HAP-1 (cell line): ENCODE data around the gene FOXO4.

Source experiments
- DNase-seq, 2 experiments: peaks; one replicate each; pipeline ENCODE4 v3.0.0-alpha.2; 2016 to 2020; ENCODE audit warnings: low spot score in 2 of 2
- H3K27me3 ChIP-seq: fragments of 250-450 bp; sonication (Bioruptor Pico); 2 replicates; pipeline ENCODE4 v1.5.1; 2020; ENCODE audit warnings: low read depth, mild to moderate bottlenecking, moderate library complexity
- H3K36me3 ChIP-seq: fragments of 250-450 bp; sonication (Bioruptor Pico); replicated peaks from 2 replicates; pipeline ENCODE4 v1.5.1; 2020; ENCODE audit warnings: mild to moderate bottlenecking
- H3K4me1 ChIP-seq: fragments of 250-450 bp; sonication (Bioruptor Pico); 2 replicates; pipeline ENCODE4 v1.5.1; 2020; ENCODE audit warnings: mild to moderate bottlenecking
- H3K4me3 ChIP-seq: fragments of 250-450 bp; sonication (Bioruptor Pico); 2 replicates; pipeline ENCODE4 v1.5.1; 2020; ENCODE audit warnings: mild to moderate bottlenecking, moderate library complexity
- H3K9me3 ChIP-seq: fragments of 250-450 bp; sonication (Bioruptor Pico); 2 replicates; pipeline ENCODE4 v1.5.1; 2020; ENCODE audit warnings: mild to moderate bottlenecking, moderate library complexity
- in situ Hi-C: fragments of 300-500 bp; cut with MboI; formaldehyde crosslinking; loops from 3 replicates; pipeline ENCODE4 v1.14.3; 2020; ENCODE audit warnings: low sequenced_read_pairs, inconsistent platforms, mixed read lengths

Gene FOXO4

GRCh38 chrX:71106427-71106826, 10.8 kb downstream of the FOXO4 start, which contains the start of gene CXorf65:
Gene CXorf65, minus strand, starts transcription at chrX:71106740. Its CDS starts 184 bp downstream, at chrX:71106556.
- Histone ChIP-seq H3K36me3 (no peaks in the 10 kb centered on the region), H3K4me3 (no peak within 1 kb of the TSS), H3K9me3 (no peaks in the 10 kb centered on the region), H3K4me1 (peaks cover 11% of the 10 kb centered on the region), H3K27me3 (no peaks in the 10 kb centered on the region)
- in situ Hi-C loops: no loop called here
- no peak for DNase-seq

GRCh38 chrX:71107245-71107644, 11.6 kb downstream of the FOXO4 start:
- no peaks in the 10 kb centered on the region for H3K27me3 ChIP-seq
- in situ Hi-C loops: no loop called here
- H3K9me3 ChIP-seq: no peaks in the 10 kb centered on the region
- no peaks in the 10 kb centered on the region for H3K36me3 ChIP-seq
- peaks cover 11% of the 10 kb centered on the region for H3K4me1 ChIP-seq
- no peak overlapping the region for H3K4me3 ChIP-seq
- no peak for DNase-seq

GRCh38 chrX:71107762-71108360, 12.2 kb downstream of the FOXO4 start:
- in situ Hi-C loops: no loop called here
- DNase-seq: no peak
- Histone ChIP-seq H3K36me3 (no peaks in the 10 kb centered on the region), H3K4me3 (no peak overlapping the region), H3K9me3 (no peaks in the 10 kb centered on the region), H3K27me3 (no peaks in the 10 kb centered on the region), H3K4me1 (peaks cover 11% of the 10 kb centered on the region)

- in situ Hi-C loops: no loop called here
- H3K4me3 ChIP-seq: no peak overlapping the region
- H3K27me3 ChIP-seq: no peaks in the 10 kb centered on the region
Observed at GRCh38 chrX:71109051-71109450, 13.4 kb downstream of the FOXO4 start.

GRCh38 chrX:71111141-71111843, 15.6 kb downstream of the FOXO4 start, which contains the start of gene IL2RG:
Gene IL2RG, minus strand, starts transcription at chrX:71111577. Its CDS starts 38 bp downstream, at chrX:71111539.
- Histone ChIP-seq H3K4me1 (no peaks in the 10 kb centered on the region), H3K27me3 (no peaks in the 10 kb centered on the region), H3K36me3 (no peaks in the 10 kb centered on the region), H3K4me3 (no peak within 1 kb of the TSS), H3K9me3 (no peaks in the 10 kb centered on the region)
- no peak for DNase-seq
- in situ Hi-C loops: no loop called here

More at GRCh38 chrX:71109051-71109450, 13.4 kb downstream of the FOXO4 start:
- Histone ChIP-seq H3K9me3 (no peaks in the 10 kb centered on the region), H3K4me1 (peaks cover 3% of the 10 kb centered on the region), H3K36me3 (no peaks in the 10 kb centered on the region)
- no peak for DNase-seq

- no peak for DNase-seq
- H3K9me3 ChIP-seq: no peaks in the 10 kb centered on the region
- no peaks in the 10 kb centered on the region for H3K36me3 ChIP-seq
- in situ Hi-C loops: no loop called here
- H3K4me3 ChIP-seq: no peak overlapping the region
- peaks cover under 1% of the 10 kb centered on the region for H3K4me1 ChIP-seq
- no peaks in the 10 kb centered on the region for H3K27me3 ChIP-seq
Observed at GRCh38 chrX:71111921-71112431, 16.3 kb downstream of the FOXO4 start.

- in situ Hi-C loops: no loop called here
- H3K4me3 ChIP-seq: no peak overlapping the region
- H3K9me3 ChIP-seq: no peaks in the 10 kb centered on the region
- H3K36me3 ChIP-seq: peaks cover 32% of the 10 kb centered on the region
- H3K4me1 ChIP-seq: peaks cover 18% of the 10 kb centered on the region
- no peaks in the 10 kb centered on the region for H3K27me3 ChIP-seq
- DNase-seq: peak in 1 of 2 experiments; percentile 35
Observed at GRCh38 chrX:71117358-71117757, 21.7 kb downstream of the FOXO4 start.

- DNase-seq: peak; percentile 84 to 94
- Histone ChIP-seq H3K36me3 (peaks cover 42% of the 10 kb centered on the region), H3K4me1 (peaks cover 18% of the 10 kb centered on the region), H3K27me3 (no peaks in the 10 kb centered on the region), H3K4me3 (peak within 1 kb of the TSS; percentile 94), H3K9me3 (no peaks in the 10 kb centered on the region)
- in situ Hi-C loops: no loop called here
Observed at GRCh38 chrX:71118032-71118984, 22.7 kb downstream of the FOXO4 start, which contains the start of gene MED12. Gene MED12, plus strand, starts transcription at chrX:71118596. Its CDS starts 159 bp downstream, at chrX:71118755.

GRCh38 chrX:71118985-71119535, 23.4 kb downstream of the FOXO4 start:
- Histone ChIP-seq H3K4me3 (peak overlapping the region; percentile 94), H3K36me3 (peaks cover 49% of the 10 kb centered on the region), H3K9me3 (no peaks in the 10 kb centered on the region), H3K27me3 (no peaks in the 10 kb centered on the region), H3K4me1 (peaks cover 18% of the 10 kb centered on the region)
- in situ Hi-C loops: no loop called here
- peak in 1 of 2 experiments; percentile 38 for DNase-seq

- Histone ChIP-seq H3K9me3 (no peaks in the 10 kb centered on the region), H3K4me1 (no peaks in the 10 kb centered on the region), H3K27me3 (no peaks in the 10 kb centered on the region), H3K36me3 (peaks cover 92% of the 10 kb centered on the region), H3K4me3 (no peak overlapping the region)
- in situ Hi-C loops: no loop called here
- DNase-seq: no peak
Observed at GRCh38 chrX:71128166-71128833, 32.6 kb downstream of the FOXO4 start.

GRCh38 chrX:71128915-71129765, 33.5 kb downstream of the FOXO4 start:
- no peaks in the 10 kb centered on the region for H3K27me3 ChIP-seq
- H3K36me3 ChIP-seq: peaks cover 89% of the 10 kb centered on the region
- in situ Hi-C loops: no loop called here
- H3K9me3 ChIP-seq: no peaks in the 10 kb centered on the region
- peak; percentile 63 to 83 for DNase-seq
- H3K4me3 ChIP-seq: no peak overlapping the region
- H3K4me1 ChIP-seq: no peaks in the 10 kb centered on the region

GRCh38 chrX:71131510-71131909, 35.9 kb downstream of the FOXO4 start:
- Histone ChIP-seq H3K27me3 (no peaks in the 10 kb centered on the region), H3K9me3 (no peaks in the 10 kb centered on the region), H3K4me3 (no peak overlapping the region), H3K36me3 (peaks cover 91% of the 10 kb centered on the region), H3K4me1 (no peaks in the 10 kb centered on the region)
- in situ Hi-C loops: no loop called here
- DNase-seq: no peak
